GM12878 (cell line): ENCODE measurements around the gene LIX1. TPM values are rescaled to one million over a fixed set of nuclear protein-coding genes. Genes with fewer than 3 reads are reported as not detected.

Experiments
- ATAC-seq: fragments of 200-7000 bp; cut with Tn5 transposase; 3 replicates; pipeline ENCODE4 v1.9.1; 2020; ENCODE audit warnings: mild to moderate bottlenecking, moderate library complexity
- BruUV-seq: library from RNA; stranded (reverse); fragments of 400-500 nt; replicated peaks from 2 replicates; lab custom pipeline; 2021; lab: Mats Ljungman, UMichigan
- CTCF ChIA-PET: fragments of 300-600 bp; sonication (Branson Sonifier 250); formaldehyde crosslinking; extraction: SDS; loops from one replicate; lab custom pipeline; 2021; ENCODE audit warnings: inconsistent platforms; lab: Yijun Ruan, JAX
- POLR2A ChIA-PET: fragments of 350-600 bp; formaldehyde crosslinking; extraction: SDS; loops from one replicate; lab custom pipeline; 2021; ENCODE audit warnings: inconsistent platforms; lab: Charles Lee
- RAD21 ChIA-PET: fragments of 300-600 bp; sonication (Branson Sonifier 250); formaldehyde crosslinking; loops from one replicate; lab custom pipeline; 2023; ENCODE audit warnings: antibody characterized with exemption; ENCODE audit not compliant: unreplicated experiment; lab: Charles Lee
- SMC1A ChIA-PET: fragments of 300-600 bp; sonication (Branson Sonifier 250); formaldehyde crosslinking; loops from one replicate; lab custom pipeline; 2023; ENCODE audit not compliant: unreplicated experiment, uncharacterized antibody; lab: Charles Lee
- DNase-seq: peaks from one replicate; pipeline ENCODE4 v3.0.0-alpha.2; 2011; ENCODE audit warnings: low read depth, low spot score
- FAIRE-seq: peaks from 3 replicates; lab custom pipeline; 2011; peaks lifted over from hg19 to GRCh38; lab: Jason Lieb, UNC
- H2AFZ ChIP-seq: 2 replicates; pipeline ENCODE4 v1.6.0; 2011; ENCODE audit warnings: low read depth, low read length, control low read depth; ENCODE audit not compliant: control insufficient read depth
- H3K27ac ChIP-seq: 2 replicates; pipeline ENCODE4 v1.5.1; 2011; ENCODE audit warnings: control low read depth; ENCODE audit not compliant: control insufficient read depth, insufficient read depth
- H3K27me3 ChIP-seq, 2 experiments: replicated peaks in 1 of 2; 2 replicates each; pipeline versions ENCODE4 v1.6.0 to v1.6.1; 2011; ENCODE audit warnings: low read length in 1 of 2; ENCODE audit not compliant: control insufficient read depth in 2 of 2, insufficient read depth in 2 of 2
- H3K36me3 ChIP-seq, 2 experiments: 2 replicates each; pipeline ENCODE4 v1.5.1; 2011; ENCODE audit warnings: low read length in 1 of 2; ENCODE audit not compliant: control insufficient read depth in 2 of 2, insufficient read depth in 2 of 2
- H3K4me1 ChIP-seq: 2 replicates; pipeline ENCODE4 v1.6.1; 2011; ENCODE audit warnings: mild to moderate bottlenecking, low read length, moderate library complexity, mixed read lengths; ENCODE audit not compliant: control insufficient read depth, insufficient read depth
- H3K4me2 ChIP-seq: 2 replicates; pipeline ENCODE4 v1.6.0; 2011; ENCODE audit warnings: control low read depth; ENCODE audit not compliant: control insufficient read depth, insufficient read depth
- H3K4me3 ChIP-seq: fragments of 200-600 bp; sonication (generic); 2 replicates; pipeline ENCODE4 v1.5.1; 2016
- H3K79me2 ChIP-seq: 2 replicates; pipeline ENCODE4 v1.6.0; 2011; ENCODE audit warnings: low read length; ENCODE audit not compliant: control insufficient read depth, insufficient read depth
- H3K9ac ChIP-seq: 2 replicates; pipeline ENCODE4 v1.8.0; 2011; ENCODE audit warnings: low read length, control low read depth, mixed read lengths; ENCODE audit not compliant: control insufficient read depth, insufficient read depth
- H3K9me3 ChIP-seq: replicated peaks from 3 replicates; pipeline ENCODE4 v1.5.1; 2011; ENCODE audit warnings: mild to moderate bottlenecking, low read length; ENCODE audit not compliant: control insufficient read depth, insufficient read depth
- H4K20me1 ChIP-seq: 2 replicates; pipeline ENCODE4 v1.6.0; 2011; ENCODE audit not compliant: control insufficient read depth, insufficient read depth
- HDGF ChIP-seq: fragments of 450-650 bp; IDR thresholded peaks from 2 replicates; pipeline ENCODE4 v1.6.1; 2016; ENCODE audit warnings: antibody characterized with exemption
- POLR2AphosphoS5 ChIP-seq: IDR thresholded peaks from 2 replicates; pipeline ENCODE4 v1.6.1; 2011; ENCODE audit warnings: mild to moderate bottlenecking, low read length, inconsistent platforms
- SRF ChIP-seq, 2 experiments: IDR thresholded peaks; 2 replicates each; pipeline ENCODE4 v1.6.1; 2011; ENCODE audit warnings: low read depth in 2 of 2, low read length in 2 of 2, mild to moderate bottlenecking in 1 of 2, moderate library complexity in 1 of 2
- ZSCAN29 ChIP-seq: fragments of 450-650 bp; IDR thresholded peaks from 2 replicates; pipeline ENCODE4 v1.6.1; 2017; ENCODE audit warnings: mild to moderate bottlenecking, moderate library complexity
- whole genome bisulfite sequencing: methylation state at CpG from one replicate; pipeline ENCODE4 v1.1.6; 2016; ENCODE audit warnings: low lambda C conversion rate; ENCODE audit not compliant: insufficient replicate concordance, insufficient coverage; ENCODE audit errors: missing lambda C conversion rate; 5-methylcytosine and 5-hydroxymethylcytosine counted together
- in situ Hi-C: fragments of 300-500 bp; cut with MboI; formaldehyde crosslinking; loops from 9 replicates; pipeline ENCODE4 v1.14.3; 2018; ENCODE audit warnings: mixed read lengths
- intact Hi-C: fragments of 100-400 bp; cut with micrococcal nuclease; formaldehyde crosslinking; loops from one replicate; pipeline ENCODE4 v1.14.2; 2022; ENCODE audit not compliant: unreplicated experiment
- polyA plus RNA-seq, 11 experiments: library from polyadenylated mRNA; depleted of rRNA in 4 of 11; unstranded in 6 of 11; stranded (reverse) in 5 of 11; fragments of >200 nt; fragmentation: Nextera tagmentation in 4 of 11; fragmentation: Illumina TruSeq in 1 of 11; extraction: Ambion mirVana in 4 of 11; extraction: Trizol in 1 of 11; gene quantifications; 1 replicate in 1 of 11; 2 replicates in 10 of 11; pipeline versions ENCODE4 v1.2.1 to v1.2.3, GENCODE V29; 2011 to 2016; ENCODE audit warnings: inconsistent platforms in 2 of 11, missing spikeins in 2 of 11, low read depth in 1 of 11
- small RNA-seq: library from RNA; depleted of rRNA; stranded (forward); fragments of <200 nt; gene quantifications from one replicate; pipeline ENCODE3, GENCODE V24; 2014
- total RNA-seq, 4 experiments: library from RNA; depleted of rRNA in 3 of 4; stranded (reverse); fragments of >200 nt in 3 of 4; fragmentation: Illumina TruSeq in 1 of 4; extraction: Trizol in 1 of 4; gene quantifications; 2 replicates each; pipeline versions ENCODE4 v1.2.1 to v1.2.3, GENCODE V29; 2013 to 2021
- TF ChIP-seq, protein P1 (sequence below): fragments of 450-650 bp; formaldehyde crosslinking; IDR thresholded peaks from 2 replicates; pipeline ENCODE4 v1.5.0; 2022; ENCODE audit warnings: mild to moderate bottlenecking, missing genetic modification characterization

Gene LIX1
- total and polyA plus RNA-seq, 10 of the 15 experiments (the other 5 are each of a cell fraction or from before 2014, with no cell fraction given), result 0.02 to 0.07 (median 0.04) TPM; not detected in 5

DNA sequence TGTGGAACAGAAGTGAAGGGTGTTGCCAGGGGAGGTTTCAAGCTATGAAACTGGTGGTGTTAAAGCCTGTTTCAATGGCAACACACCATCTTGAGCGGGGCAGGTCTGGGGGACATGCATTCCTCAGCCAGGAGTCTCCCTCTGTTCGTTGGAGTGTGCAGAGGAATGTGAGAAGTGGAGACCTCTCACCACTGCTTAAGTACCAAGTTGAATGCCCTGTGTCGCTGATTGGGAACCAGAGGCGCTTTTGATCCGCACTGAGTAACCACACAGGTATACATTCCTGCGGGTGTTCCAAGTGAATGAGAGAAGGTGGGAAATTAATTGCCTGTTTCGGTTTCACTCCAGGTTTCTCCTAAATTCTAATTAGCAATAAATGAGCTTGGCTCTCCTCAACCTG lies 99.4 kb downstream of the LIX1 start:
- H3K9me3 ChIP-seq, result no peaks in the 10 kb centered on the region
- no TSS peak for BruUV-seq
- ChIA-PET SMC1A (interaction anchor here (0.7 to 6.7 kb wide), 6 partner anchors 11 to 176 kb away, joined by 3 to 49 read pairs (median 6); partner anchors contain the start of gene LIX1), POLR2A (no interaction called here), CTCF (interaction anchor here (0.9 to 13.3 kb wide), 5 partner anchors 46 to 174 kb away, joined by 3 to 88 read pairs (median 4); no protein-coding TSS in a partner anchor), RAD21 (interaction anchor here (0.9 to 2.7 kb wide), 4 partner anchors 99 to 291 kb away, joined by 3 to 15 read pairs (median 6); partner anchors contain the start of gene LIX1)
- ATAC-seq (no peak), DNase-seq (no peak), FAIRE-seq (no peak)
- no peak overlapping the region for H3K4me3 ChIP-seq
- WGBS, result 91% methylated on average over 7 of the region's 7 CpGs
- H3K27me3 ChIP-seq, result no peaks in the 10 kb centered on the region; a peak in 1 of 4 replicates
- in situ Hi-C loops, result no loop called here
- H3K79me2 ChIP-seq, result no peaks in the 10 kb centered on the region
- no peak overlapping the region for H3K4me2 ChIP-seq
- H2AFZ ChIP-seq, result no peak overlapping the region
- H3K36me3 ChIP-seq, result no peaks in the 10 kb centered on the region
- H3K27ac ChIP-seq, result no peak overlapping the region
- TF ChIP-seq, protein P1, sequence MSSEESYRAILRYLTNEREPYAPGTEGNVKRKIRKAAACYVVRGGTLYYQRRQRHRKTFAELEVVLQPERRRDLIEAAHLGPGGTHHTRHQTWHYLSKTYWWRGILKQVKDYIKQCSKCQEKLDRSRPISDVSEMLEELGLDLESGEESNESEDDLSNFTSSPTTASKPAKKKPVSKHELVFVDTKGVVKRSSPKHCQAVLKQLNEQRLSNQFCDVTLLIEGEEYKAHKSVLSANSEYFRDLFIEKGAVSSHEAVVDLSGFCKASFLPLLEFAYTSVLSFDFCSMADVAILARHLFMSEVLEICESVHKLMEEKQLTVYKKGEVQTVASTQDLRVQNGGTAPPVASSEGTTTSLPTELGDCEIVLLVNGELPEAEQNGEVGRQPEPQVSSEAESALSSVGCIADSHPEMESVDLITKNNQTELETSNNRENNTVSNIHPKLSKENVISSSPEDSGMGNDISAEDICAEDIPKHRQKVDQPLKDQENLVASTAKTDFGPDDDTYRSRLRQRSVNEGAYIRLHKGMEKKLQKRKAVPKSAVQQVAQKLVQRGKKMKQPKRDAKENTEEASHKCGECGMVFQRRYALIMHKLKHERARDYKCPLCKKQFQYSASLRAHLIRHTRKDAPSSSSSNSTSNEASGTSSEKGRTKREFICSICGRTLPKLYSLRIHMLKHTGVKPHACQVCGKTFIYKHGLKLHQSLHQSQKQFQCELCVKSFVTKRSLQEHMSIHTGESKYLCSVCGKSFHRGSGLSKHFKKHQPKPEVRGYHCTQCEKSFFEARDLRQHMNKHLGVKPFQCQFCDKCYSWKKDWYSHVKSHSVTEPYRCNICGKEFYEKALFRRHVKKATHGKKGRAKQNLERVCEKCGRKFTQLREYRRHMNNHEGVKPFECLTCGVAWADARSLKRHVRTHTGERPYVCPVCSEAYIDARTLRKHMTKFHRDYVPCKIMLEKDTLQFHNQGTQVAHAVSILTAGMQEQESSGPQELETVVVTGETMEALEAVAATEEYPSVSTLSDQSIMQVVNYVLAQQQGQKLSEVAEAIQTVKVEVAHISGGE, result no peak
- TF ChIP-seq SRF (IDR thresholded peaks at IDR 0.05; ENCODE audit: low read depth in 2 of 2, low read length in 2 of 2), result no peak
- TF ChIP-seq ZSCAN29, result no peak
- TF ChIP-seq POLR2AphosphoS5, result no peak
- TF ChIP-seq HDGF, result no peak
- TF ChIP-seq, all 136 proteins: peak for 0
- intact Hi-C loops, result loop anchor here (5.0 kb wide), 1 partner anchor 99 kb away; the partner anchor contains the start of gene LIX1
- Histone ChIP-seq H3K4me1 (no peaks in the 10 kb centered on the region), H3K9ac (no peak overlapping the region), H4K20me1 (no peaks in the 10 kb centered on the region)

Small RNA genes within 50 kb of the gene (small RNA-seq; reads per million reads assigned to genes)
- not detected for gene RNU1-73P

Other genes with a start within 250 kb of the LIX1 start
- gene LNPEP, start 206.5 kb downstream of the LIX1 start, total RNA-seq (2014; rRNA removed), result 38.5 and 56.2 TPM in 2 replicates
- gene LNPEP, start 206.5 kb downstream of the LIX1 start, total RNA-seq (2014; rRNA removed; fragmentation: Illumina TruSeq; extraction: Trizol), result 54.9 and 62.3 TPM in 2 replicates
- 50.8 and 51.1 TPM in 2 replicates for gene LNPEP, start 206.5 kb downstream of the LIX1 start, total RNA-seq (2021)
- gene LNPEP, start 206.5 kb downstream of the LIX1 start, polyA plus RNA-seq (2011; rRNA removed), result 44.7 and 67.7 TPM in 2 replicates
- gene LNPEP, start 206.5 kb downstream of the LIX1 start, polyA plus RNA-seq (2014; fragmentation: Illumina TruSeq; extraction: Trizol), result 26.1 and 34.4 TPM in 2 replicates
- 1 to 10 TPM; 5.6 to 7.3 TPM for gene LNPEP, start 206.5 kb downstream of the LIX1 start, polyA plus RNA-seq (2014; fragmentation: Nextera tagmentation; extraction: Ambion mirVana)
- gene LNPEP, start 206.5 kb downstream of the LIX1 start, polyA plus RNA-seq (2014; rRNA removed), result 17.1 and 21.0 TPM in 2 replicates
- 10 to 100 TPM; 23.2 to 23.9 TPM for gene LNPEP, start 206.5 kb downstream of the LIX1 start, polyA plus RNA-seq (2016; fragmentation: Nextera tagmentation; extraction: Ambion mirVana)
- gene RIOK2, start 40.6 kb upstream of the LIX1 start, total RNA-seq (2014; rRNA removed), result 27.3 and 32.9 TPM in 2 replicates
- 35.1 and 37.5 TPM in 2 replicates for gene RIOK2, start 40.6 kb upstream of the LIX1 start, total RNA-seq (2014; rRNA removed; fragmentation: Illumina TruSeq; extraction: Trizol)
- 29.0 and 31.2 TPM in 2 replicates for gene RIOK2, start 40.6 kb upstream of the LIX1 start, total RNA-seq (2021)
- gene RIOK2, start 40.6 kb upstream of the LIX1 start, polyA plus RNA-seq (2011; rRNA removed), result 27.1 and 57.9 TPM in 2 replicates
- gene RIOK2, start 40.6 kb upstream of the LIX1 start, polyA plus RNA-seq (2014; fragmentation: Illumina TruSeq; extraction: Trizol), result 23.0 and 30.5 TPM in 2 replicates
- gene RIOK2, start 40.6 kb upstream of the LIX1 start, polyA plus RNA-seq (2014; fragmentation: Nextera tagmentation; extraction: Ambion mirVana), result 10 to 100 TPM; 55.9 to 59.3 TPM
- 23.9 and 26.1 TPM in 2 replicates for gene RIOK2, start 40.6 kb upstream of the LIX1 start, polyA plus RNA-seq (2014; rRNA removed)
- 10 to 100 TPM; 64.7 to 69.1 TPM for gene RIOK2, start 40.6 kb upstream of the LIX1 start, polyA plus RNA-seq (2016; fragmentation: Nextera tagmentation; extraction: Ambion mirVana)